ENCODE results near the gene SERINC5. TPM values are rescaled to one million over a fixed set of nuclear protein-coding genes. Genes with fewer than 3 reads are reported as not detected.

Gene SERINC5
- total RNA-seq, 3 donors from 2014 or later (not counting 1 experiment from before 2014, with no cell fraction given), result 6.8 to 18.9 (median 14.5) TPM

- no peaks in the 10 kb centered on the region for H3K36me3 Mint-ChIP-seq
- Histone ChIP-seq H3K36me3 (ENCODE audit: control insufficient read depth, insufficient read depth, low read length) (no peaks in the 10 kb centered on the region), H3K4me3 (ENCODE audit: low read length) (no peak overlapping the region), H3K27me3 (ENCODE audit: control insufficient read depth, insufficient read depth, low read length) (no peaks in the 10 kb centered on the region), H3K27ac (ENCODE audit: low read length) (no peak overlapping the region), H3K9me3 (ENCODE audit: control insufficient read depth, insufficient read depth, low read length) (no peaks in the 10 kb centered on the region), H3K4me1 (ENCODE audit: control insufficient read depth, insufficient read depth, low read length) (no peaks in the 10 kb centered on the region)
- no peak overlapping the region for H3K27ac Mint-ChIP-seq
- TF ChIP-seq CTCF (IDR thresholded peaks at IDR 0.05), result no peak
- no peaks in the 10 kb centered on the region for H3K9me3 Mint-ChIP-seq
- WGBS (ENCODE audit: insufficient coverage), result 80% methylated on average over 1 of the region's 4 CpGs
- no peak overlapping the region for H3K4me3 Mint-ChIP-seq
- intact Hi-C loops (cut with micrococcal nuclease), result no loop called here
- H3K27me3 Mint-ChIP-seq (ENCODE audit: low read depth in 2 of 2), result no peaks in the 10 kb centered on the region
- no peak for ATAC-seq
- peaks cover 13 to 23% of the 10 kb centered on the region in 2 donors for H3K4me1 Mint-ChIP-seq
- DNase-seq, result no peak
Observed at GRCh38 chr5:80208381-80208780, 47.5 kb downstream of the SERINC5 start.

- no peaks in the 10 kb centered on the region for H3K27me3 Mint-ChIP-seq (ENCODE audit: low read depth in 2 of 2)
- intact Hi-C loops (cut with micrococcal nuclease), result no loop called here
- ATAC-seq (no peak), DNase-seq (no peak)
- no peaks in the 10 kb centered on the region for H3K36me3 ChIP-seq (ENCODE audit: control insufficient read depth, insufficient read depth, low read length)
- H3K9me3 Mint-ChIP-seq, result no peaks in the 10 kb centered on the region
- no peak overlapping the region for H3K4me3 ChIP-seq (ENCODE audit: low read length)
- no peaks in the 10 kb centered on the region for H3K9me3 ChIP-seq (ENCODE audit: control insufficient read depth, insufficient read depth, low read length)
- H3K4me3 Mint-ChIP-seq, result no peak overlapping the region
- H3K27me3 ChIP-seq (ENCODE audit: control insufficient read depth, insufficient read depth, low read length), result no peaks in the 10 kb centered on the region
- no peak for TF ChIP-seq CTCF (IDR thresholded peaks at IDR 0.05)
- no peak overlapping the region for H3K27ac ChIP-seq (ENCODE audit: low read length)
- no peak overlapping the region for H3K27ac Mint-ChIP-seq
- 90% methylated on average over 4 of the region's 4 CpGs for WGBS (ENCODE audit: insufficient coverage)
- H3K4me1 ChIP-seq (ENCODE audit: control insufficient read depth, insufficient read depth, low read length), result no peaks in the 10 kb centered on the region
- H3K36me3 Mint-ChIP-seq, result no peaks in the 10 kb centered on the region
- H3K4me1 Mint-ChIP-seq, result peaks cover 13 to 22% of the 10 kb centered on the region in 2 donors
Observed at GRCh38 chr5:80207832-80208231, 48.0 kb downstream of the SERINC5 start.

GRCh38 chr5:80206282-80206681 is 49.6 kb downstream of the SERINC5 start:
- H3K36me3 Mint-ChIP-seq, result no peaks in the 10 kb centered on the region
- Histone ChIP-seq H3K9me3 (ENCODE audit: control insufficient read depth, insufficient read depth, low read length) (no peaks in the 10 kb centered on the region), H3K36me3 (ENCODE audit: control insufficient read depth, insufficient read depth, low read length) (peaks cover 4% of the 10 kb centered on the region), H3K4me3 (ENCODE audit: low read length) (no peak overlapping the region), H3K27ac (ENCODE audit: low read length) (no peak overlapping the region), H3K4me1 (ENCODE audit: control insufficient read depth, insufficient read depth, low read length) (no peaks in the 10 kb centered on the region), H3K27me3 (ENCODE audit: control insufficient read depth, insufficient read depth, low read length) (no peaks in the 10 kb centered on the region)
- no peaks in the 10 kb centered on the region for H3K27me3 Mint-ChIP-seq (ENCODE audit: low read depth in 2 of 2)
- no peak for TF ChIP-seq CTCF (IDR thresholded peaks at IDR 0.05)
- peak overlapping the region in 1 of 2 donors; percentile 29 for H3K27ac Mint-ChIP-seq
- peaks cover 13 to 19% of the 10 kb centered on the region in 2 donors for H3K4me1 Mint-ChIP-seq
- intact Hi-C loops (cut with micrococcal nuclease), result no loop called here
- 94% methylated on average over 4 of the region's 4 CpGs for whole genome bisulfite sequencing (ENCODE audit: insufficient coverage)
- ATAC-seq (no peak), DNase-seq (no peak)
- H3K9me3 Mint-ChIP-seq, result no peaks in the 10 kb centered on the region
- no peak overlapping the region for H3K4me3 Mint-ChIP-seq

- intact Hi-C loops (cut with micrococcal nuclease), result no loop called here
- no peak overlapping the region for H3K27ac ChIP-seq (ENCODE audit: low read length)
- no peaks in the 10 kb centered on the region for H3K4me1 ChIP-seq (ENCODE audit: control insufficient read depth, insufficient read depth, low read length)
- 90% methylated on average over 1 of the region's 4 CpGs for WGBS (ENCODE audit: insufficient coverage)
- no peak overlapping the region for H3K4me3 Mint-ChIP-seq
- ATAC-seq (no peak), DNase-seq (no peak)
- no peaks in the 10 kb centered on the region for H3K27me3 Mint-ChIP-seq (ENCODE audit: low read depth in 2 of 2)
- peak overlapping the region in 1 of 2 donors; percentile 1 for H3K27ac Mint-ChIP-seq
- peaks cover 13 to 18% of the 10 kb centered on the region in 2 donors for H3K4me1 Mint-ChIP-seq
- no peaks in the 10 kb centered on the region for H3K9me3 ChIP-seq (ENCODE audit: control insufficient read depth, insufficient read depth, low read length)
- peaks cover 5% of the 10 kb centered on the region for H3K36me3 ChIP-seq (ENCODE audit: control insufficient read depth, insufficient read depth, low read length)
- H3K9me3 Mint-ChIP-seq, result no peaks in the 10 kb centered on the region
- H3K36me3 Mint-ChIP-seq, result no peaks in the 10 kb centered on the region
- no peak overlapping the region for H3K4me3 ChIP-seq (ENCODE audit: low read length)
- H3K27me3 ChIP-seq (ENCODE audit: control insufficient read depth, insufficient read depth, low read length), result no peaks in the 10 kb centered on the region
- no peak for TF ChIP-seq CTCF (IDR thresholded peaks at IDR 0.05)
Observed at GRCh38 chr5:80205846-80206245, 50.0 kb downstream of the SERINC5 start.
